ENCODE data around the gene SYTL2.
A peak's percentile ranks its signal among the peaks of the same experiment; 100 is the strongest.

SYTL2 gene

GRCh38 chr11:85666687-85667086 is 144.3 kb downstream of the SYTL2 start:
- Histone ChIP-seq H3K36me3 (ENCODE audit: insufficient read depth) (no peaks in the 10 kb centered on the region), H3K27me3 (ENCODE audit: insufficient read depth, low read depth) (no peaks in the 10 kb centered on the region), H2AFZ (ENCODE audit: low read depth) (no peak overlapping the region), H3K4me2 (no peak overlapping the region), H3K79me2 (ENCODE audit: insufficient read depth, low read depth) (peaks cover 32% of the 10 kb centered on the region), H3K9ac (no peak overlapping the region), H3K4me1 (ENCODE audit: low read depth, poor library complexity, severe bottlenecking) (peaks cover 12% of the 10 kb centered on the region), H4K20me1 (ENCODE audit: insufficient read depth) (peaks cover 17% of the 10 kb centered on the region), H3K4me3 (IDR thresholded peaks at IDR 0.05; ENCODE audit: insufficient read depth, low read depth, low read length) (no peak overlapping the region), H3K27ac (no peak overlapping the region)
- TF ChIP-seq CTCF (conservative IDR thresholded peaks at IDR 0.05; ENCODE audit: low read depth, low read length), result no peak

GRCh38 chr11:85665733-85666132 is 145.2 kb downstream of the SYTL2 start:
- Histone ChIP-seq H2AFZ (ENCODE audit: low read depth) (peak overlapping the region; percentile 82), H4K20me1 (ENCODE audit: insufficient read depth) (peaks cover 25% of the 10 kb centered on the region), H3K4me2 (peak overlapping the region; percentile 97), H3K4me3 (IDR thresholded peaks at IDR 0.05; ENCODE audit: insufficient read depth, low read depth, low read length) (no peak overlapping the region), H3K79me2 (ENCODE audit: insufficient read depth, low read depth) (peaks cover 41% of the 10 kb centered on the region), H3K4me1 (ENCODE audit: low read depth, poor library complexity, severe bottlenecking) (peaks cover 22% of the 10 kb centered on the region), H3K27ac (peak overlapping the region; percentile 98), H3K27me3 (ENCODE audit: insufficient read depth, low read depth) (no peaks in the 10 kb centered on the region), H3K36me3 (ENCODE audit: insufficient read depth) (no peaks in the 10 kb centered on the region; the same call in 1 of the 2 replicates), H3K9ac (peak overlapping the region; percentile 99)
- TF ChIP-seq CTCF (conservative IDR thresholded peaks at IDR 0.05; ENCODE audit: low read depth, low read length), result no peak

- Histone ChIP-seq H3K36me3 (ENCODE audit: insufficient read depth) (peaks cover 5% of the 10 kb centered on the region; the same call in 1 of the 2 replicates), H3K4me2 (peak within 1 kb of the TSS; percentile 97), H3K4me1 (ENCODE audit: low read depth, poor library complexity, severe bottlenecking) (peaks cover 31% of the 10 kb centered on the region), H3K27me3 (ENCODE audit: insufficient read depth, low read depth) (no peaks in the 10 kb centered on the region), H3K27ac (peak within 1 kb of the TSS; percentile 98), H3K9ac (peak within 1 kb of the TSS; percentile 99), H2AFZ (ENCODE audit: low read depth) (peak within 1 kb of the TSS; percentile 82), H3K79me2 (ENCODE audit: insufficient read depth, low read depth) (peaks cover 50% of the 10 kb centered on the region), H4K20me1 (ENCODE audit: insufficient read depth) (peaks cover 25% of the 10 kb centered on the region), H3K4me3 (IDR thresholded peaks at IDR 0.05; ENCODE audit: insufficient read depth, low read depth, low read length) (no peak within 1 kb of the TSS)
- no peak; the same call in 1 of the 2 replicates for TF ChIP-seq CTCF (conservative IDR thresholded peaks at IDR 0.05; ENCODE audit: low read depth, low read length)
These were observed 146.1 kb downstream of the SYTL2 start, which contains the start of gene CREBZF for GRCh38 chr11:85664615-85665481. Gene CREBZF (minus strand): TSS chr11:85665129. CDS start chr11:85664875, 254 bp downstream.

GRCh38 chr11:85663753-85664614 is 147.0 kb downstream of the SYTL2 start:
- Histone ChIP-seq H3K36me3 (ENCODE audit: insufficient read depth) (peaks cover 8% of the 10 kb centered on the region; the same call in 1 of the 2 replicates), H2AFZ (ENCODE audit: low read depth) (peak overlapping the region; percentile 82), H3K4me1 (ENCODE audit: low read depth, poor library complexity, severe bottlenecking) (peaks cover 39% of the 10 kb centered on the region), H3K9ac (peak overlapping the region; percentile 99), H3K79me2 (ENCODE audit: insufficient read depth, low read depth) (peaks cover 59% of the 10 kb centered on the region), H4K20me1 (ENCODE audit: insufficient read depth) (peaks cover 25% of the 10 kb centered on the region), H3K27ac (peak overlapping the region; percentile 98), H3K27me3 (ENCODE audit: insufficient read depth, low read depth) (no peaks in the 10 kb centered on the region), H3K4me2 (peak overlapping the region; percentile 97), H3K4me3 (IDR thresholded peaks at IDR 0.05; ENCODE audit: insufficient read depth, low read depth, low read length) (no peak overlapping the region)
- peak; percentile 66 for TF ChIP-seq CTCF (conservative IDR thresholded peaks at IDR 0.05; ENCODE audit: low read depth, low read length)
